GM19193 (cell line): ENCODE data around the gene GCDH.

ENCODE experiments used
- POLR2A ChIP-seq: IDR thresholded peaks from 4 replicates; pipeline ENCODE4 v1.6.1; 2011; ENCODE audit not compliant: insufficient read depth, insufficient read length; ENCODE audit errors: extremely low read depth

GCDH gene

GRCh38 chr19:12924621-12925310 lies 33.8 kb downstream of the GCDH start:
- TF ChIP-seq POLR2A = no peak

GRCh38 chr19:12930002-12930645 lies 39.2 kb downstream of the GCDH start:
- TF ChIP-seq POLR2A = no peak

GRCh38 chr19:12932392-12933286 lies 41.7 kb downstream of the GCDH start:
- no peak for TF ChIP-seq POLR2A

GRCh38 chr19:12933287-12934072 lies 42.5 kb downstream of the GCDH start, which contains the start of gene FARSA:
TSS of gene FARSA (minus strand) at chr19:12933711. CDS start at chr19:12933696, 15 bp downstream.
- TF ChIP-seq POLR2A = peak; percentile 96

GRCh38 chr19:12935071-12935470 lies 44.1 kb downstream of the GCDH start:
- TF ChIP-seq POLR2A = no peak

- TF ChIP-seq POLR2A = no peak
Measured at GRCh38 chr19:12936582-12936981, 45.6 kb downstream of the GCDH start.

GRCh38 chr19:12937093-12937926 lies 46.4 kb downstream of the GCDH start:
- TF ChIP-seq POLR2A = no peak

- TF ChIP-seq POLR2A = peak; percentile 100
Measured at GRCh38 chr19:12937927-12938778, 47.2 kb downstream of the GCDH start, which contains the start of gene CALR. TSS of gene CALR (plus strand) at chr19:12938609. CDS start at chr19:12938680, 71 bp downstream.

GRCh38 chr19:12938779-12939601 lies 48.0 kb downstream of the GCDH start:
- no peak for TF ChIP-seq POLR2A

GRCh38 chr19:12939975-12940423 lies 49.0 kb downstream of the GCDH start:
- TF ChIP-seq POLR2A = no peak

GRCh38 chr19:12940897-12941296 lies 49.9 kb downstream of the GCDH start:
- no peak for TF ChIP-seq POLR2A

GRCh38 chr19:12943437-12944044 lies 52.6 kb downstream of the GCDH start:
- TF ChIP-seq POLR2A = peak; percentile 36

GRCh38 chr19:12944104-12944674 lies 53.2 kb downstream of the GCDH start:
- TF ChIP-seq POLR2A = peak; percentile 3
